22Rv1 (cell line): ENCODE measurements around the gene NCKAP5.

Experiments
- CTCF ChIP-seq: fragments of 450-650 bp; IDR thresholded peaks from 2 replicates; pipeline ENCODE4 v1.5.1; 2017; ENCODE audit warnings: mild to moderate bottlenecking
- ZFX ChIP-seq: fragments of 450-650 bp; IDR thresholded peaks from 2 replicates; pipeline ENCODE4 v1.6.1; 2017; ENCODE audit warnings: antibody characterized with exemption, borderline replicate concordance

GRCh38 chr2:132813422-132813821 lies 754.8 kb downstream of the NCKAP5 start:
- no peak for TF ChIP-seq CTCF
- TF ChIP-seq ZFX: no peak
